Mammary epithelial cell (primary cell): Measurements from ENCODE around the gene ANKEF1.

Experiments
- EZH2 ChIP-seq: IDR thresholded peaks from 2 replicates; pipeline ENCODE4 v1.6.1; 2012; ENCODE audit warnings: low read length, inconsistent platforms, borderline replicate concordance
- TF ChIP-seq, protein P1 (sequence below), 2 donors: IDR thresholded peaks in 1 of 2; conservative IDR thresholded peaks in 1 of 2; 2 replicates each; pipeline ENCODE4 v1.5.1; 2011 to 2012; ENCODE audit warnings: inconsistent platforms in 2 of 2, low read length in 2 of 2, mild to moderate bottlenecking in 2 of 2, control low read depth in 1 of 2, low read depth in 1 of 2; ENCODE audit not compliant: insufficient read depth in 1 of 2; ENCODE audit errors: extremely low read depth in 1 of 2

DNA sequence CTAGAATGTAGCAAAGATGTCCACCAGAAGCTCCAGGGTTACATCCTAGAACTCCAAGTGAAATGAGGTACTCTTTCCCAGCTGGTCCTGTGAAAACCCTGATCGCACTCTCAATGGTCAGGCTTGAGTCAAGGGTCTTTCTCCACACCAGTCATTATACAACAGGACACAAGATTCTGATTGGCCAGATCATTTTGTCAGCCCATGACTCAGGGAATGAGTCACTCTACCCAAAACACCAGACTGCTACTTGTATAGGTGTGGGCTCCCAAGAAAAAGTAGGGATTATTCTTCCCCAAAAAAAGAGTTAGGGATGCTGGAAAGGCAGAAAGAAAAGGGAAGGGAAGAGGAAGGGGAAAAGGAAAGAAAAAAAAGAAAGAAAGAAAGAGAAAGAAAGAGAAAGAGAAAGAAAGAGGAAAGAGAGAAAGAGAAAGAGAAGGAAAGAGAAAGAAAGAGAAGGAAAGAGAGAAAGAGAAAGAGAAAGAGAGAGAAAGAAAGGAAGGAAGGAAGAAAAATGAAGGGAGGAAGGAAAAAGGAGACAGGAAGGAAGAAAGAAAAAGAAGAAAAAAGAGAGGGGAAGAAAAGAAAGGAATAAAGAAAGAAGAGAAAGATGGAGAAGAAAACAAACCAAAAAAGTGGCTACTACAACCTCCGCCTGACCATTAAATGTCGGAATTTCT lies 30.5 kb downstream of the ANKEF1 start:
- TF ChIP-seq, protein P1, sequence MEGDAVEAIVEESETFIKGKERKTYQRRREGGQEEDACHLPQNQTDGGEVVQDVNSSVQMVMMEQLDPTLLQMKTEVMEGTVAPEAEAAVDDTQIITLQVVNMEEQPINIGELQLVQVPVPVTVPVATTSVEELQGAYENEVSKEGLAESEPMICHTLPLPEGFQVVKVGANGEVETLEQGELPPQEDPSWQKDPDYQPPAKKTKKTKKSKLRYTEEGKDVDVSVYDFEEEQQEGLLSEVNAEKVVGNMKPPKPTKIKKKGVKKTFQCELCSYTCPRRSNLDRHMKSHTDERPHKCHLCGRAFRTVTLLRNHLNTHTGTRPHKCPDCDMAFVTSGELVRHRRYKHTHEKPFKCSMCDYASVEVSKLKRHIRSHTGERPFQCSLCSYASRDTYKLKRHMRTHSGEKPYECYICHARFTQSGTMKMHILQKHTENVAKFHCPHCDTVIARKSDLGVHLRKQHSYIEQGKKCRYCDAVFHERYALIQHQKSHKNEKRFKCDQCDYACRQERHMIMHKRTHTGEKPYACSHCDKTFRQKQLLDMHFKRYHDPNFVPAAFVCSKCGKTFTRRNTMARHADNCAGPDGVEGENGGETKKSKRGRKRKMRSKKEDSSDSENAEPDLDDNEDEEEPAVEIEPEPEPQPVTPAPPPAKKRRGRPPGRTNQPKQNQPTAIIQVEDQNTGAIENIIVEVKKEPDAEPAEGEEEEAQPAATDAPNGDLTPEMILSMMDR (conservative IDR thresholded peaks at IDR 0.05 in 1 of 2, IDR thresholded peaks at IDR 0.05 in 1 of 2; ENCODE audit: extremely low read depth in 1 of 2, insufficient read depth in 1 of 2, low read depth in 1 of 2, low read length in 2 of 2), result no peak
- TF ChIP-seq EZH2, result no peak
